LNCAP (cell line): ENCODE data around the gene MPG.

Source experiments
- CTCF ChIP-seq: fragments of 450-650 bp; IDR thresholded peaks from 2 replicates; pipeline ENCODE4 v1.5.1; 2017; ENCODE audit warnings: mild to moderate bottlenecking

Gene MPG

GRCh38 chr16:38941-39892 lies 38.8 kb upstream of the MPG start:
- no peak for TF ChIP-seq CTCF

DNA sequence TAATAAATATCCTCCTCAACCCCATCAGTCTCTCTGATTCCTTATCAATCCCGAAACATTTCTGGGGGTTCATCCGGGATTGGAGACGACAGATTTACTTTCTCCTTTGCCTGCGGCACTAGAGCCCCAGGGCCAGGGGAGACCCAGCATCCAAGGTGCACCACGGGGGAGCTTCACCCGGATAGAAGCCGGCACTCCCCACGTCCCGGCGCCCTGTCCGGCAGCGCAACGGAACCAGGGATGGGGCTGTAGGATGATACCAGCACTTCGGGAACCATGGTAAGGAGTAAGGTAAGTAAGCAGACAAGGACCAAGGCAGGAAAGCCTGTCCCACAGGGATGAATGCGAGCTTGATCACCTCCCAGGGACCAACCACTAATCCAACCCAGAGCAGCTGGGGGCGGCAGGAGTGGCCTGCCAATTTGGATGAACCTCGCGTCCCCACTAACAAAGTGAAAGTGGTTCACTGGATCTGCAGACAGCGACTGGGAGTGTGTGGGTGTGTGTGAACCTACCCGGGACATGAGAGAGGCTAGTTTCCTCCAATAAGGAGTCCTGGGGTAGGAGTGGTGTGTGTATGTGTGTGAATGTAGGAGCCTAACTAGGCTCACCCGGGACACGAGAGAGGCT lies 36.5 kb upstream of the MPG start:
- TF ChIP-seq CTCF, result no peak

- no peak for TF ChIP-seq CTCF
These were observed 36.0 kb upstream of the MPG start for GRCh38 chr16:42069-42457.

DNA sequence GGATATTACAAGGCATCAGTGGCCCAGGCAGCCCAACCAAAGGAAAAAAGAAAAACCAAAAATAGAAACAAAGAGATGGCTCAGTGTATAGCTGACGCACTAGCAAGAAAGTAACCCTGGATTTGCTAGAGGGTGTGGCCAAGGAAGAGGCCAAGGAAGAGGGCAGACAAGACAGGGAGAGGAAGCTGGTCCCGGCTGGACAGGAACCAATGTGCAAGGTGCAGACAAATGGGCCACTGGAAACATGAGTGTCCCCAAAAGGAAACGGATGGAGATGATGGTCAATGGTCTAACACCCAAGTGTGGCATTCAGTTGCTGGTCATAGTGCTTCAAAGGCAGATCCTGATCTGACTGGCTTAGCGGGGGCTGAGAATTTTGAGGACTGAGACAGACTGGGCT lies 35.3 kb upstream of the MPG start:
- no peak for TF ChIP-seq CTCF

DNA sequence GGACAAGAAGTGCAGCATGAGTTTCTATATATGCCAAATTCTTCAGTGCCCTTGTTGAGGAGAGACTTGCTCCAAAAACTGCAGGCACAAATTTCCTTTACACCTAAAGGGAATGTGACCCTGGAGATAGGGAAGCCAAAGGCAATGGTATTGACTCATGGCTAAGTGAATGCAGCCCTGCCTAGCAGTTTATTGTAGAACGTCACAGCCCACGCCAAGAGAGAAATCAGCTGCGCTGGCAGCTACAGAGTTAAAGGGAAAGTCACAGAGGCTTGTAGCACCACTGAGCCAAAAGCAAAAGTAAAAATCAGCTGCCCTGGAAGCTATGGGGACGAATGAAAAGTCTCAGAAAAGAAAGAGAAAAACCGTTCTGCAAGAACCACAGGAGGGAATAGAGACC lies 34.7 kb upstream of the MPG start:
- TF ChIP-seq CTCF, result no peak

GRCh38 chr16:44655-45054 lies 33.4 kb upstream of the MPG start:
- TF ChIP-seq CTCF, result no peak

DNA sequence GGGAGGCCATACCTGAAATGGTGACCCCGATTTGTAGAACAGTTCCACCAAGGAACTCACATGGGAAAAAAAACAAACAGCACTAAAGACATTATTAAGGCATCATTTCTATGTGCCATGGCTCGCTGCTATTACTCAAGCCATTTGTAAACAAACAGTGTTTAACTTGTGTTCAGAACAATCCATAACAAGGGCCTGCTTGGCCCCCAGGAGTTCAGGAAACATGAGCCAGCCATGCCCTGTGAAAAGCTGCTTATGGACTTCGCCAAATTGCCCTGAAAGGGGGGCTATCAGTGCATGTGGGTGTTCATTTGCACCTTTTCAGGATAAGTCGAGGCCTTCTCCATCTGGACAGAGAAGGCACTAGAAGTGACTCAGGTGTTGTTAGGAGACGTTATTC lies 32.6 kb upstream of the MPG start:
- no peak for TF ChIP-seq CTCF
